Measurements from ENCODE around the gene SCTR. TPM values are rescaled to one million over a fixed set of nuclear protein-coding genes. Genes with fewer than 3 reads are reported as not detected.

Gene SCTR
- total and polyA plus RNA-seq, 11 donors, result 0.28 to 2.2 (median 0.44) TPM; not detected in 2

- Histone ChIP-seq H3K9me3 (peaks cover 0 to 36% (median 16%) of the 10 kb centered on the region in 12 donors), H3K4me1 (no peaks in the 10 kb centered on the region), H3K27me3 (peaks cover 0 to 5% (median 0%) of the 10 kb centered on the region in 9 donors), H3K36me3 (no peaks in the 10 kb centered on the region), H3K4me3 (no peak overlapping the region), H3K27ac (no peak overlapping the region)
- TF ChIP-seq POLR2A (IDR thresholded peaks at IDR 0.05), result no peak
- TF ChIP-seq CTCF (IDR thresholded peaks at IDR 0.05), result no peak
- intact Hi-C loops (cut with DNase I), result no loop called here
- DNase-seq, result no peak
- 84 to 92% (median 89%) methylated on average over 6 of the region's 6 CpGs for WGBS, 4 donors
- no peak for ATAC-seq
These were observed 11.9 kb upstream of the SCTR start for GRCh38 chr2:119536211-119536610.

- no peak for TF ChIP-seq POLR2A (IDR thresholded peaks at IDR 0.05)
- TF ChIP-seq CTCF (IDR thresholded peaks at IDR 0.05), result no peak
- H3K27me3 ChIP-seq, result no peaks in the 10 kb centered on the region
- 72 to 85% (median 79%) methylated on average over 1 of the region's 1 CpG for WGBS, 4 donors
- ATAC-seq, result no peak
- intact Hi-C loops (cut with DNase I), result no loop called here
- DNase-seq, result no peak
- H3K4me3 ChIP-seq, result no peak overlapping the region
- H3K36me3 ChIP-seq, result no peaks in the 10 kb centered on the region
- peaks cover 0 to 36% (median 16%) of the 10 kb centered on the region in 12 donors for H3K9me3 ChIP-seq
- no peaks in the 10 kb centered on the region for H3K4me1 ChIP-seq
- H3K27ac ChIP-seq, result no peak overlapping the region
These were observed 9.3 kb upstream of the SCTR start for GRCh38 chr2:119533560-119533959.

GRCh38 chr2:119531292-119531691 lies 7.0 kb upstream of the SCTR start:
- DNase-seq, result no peak
- intact Hi-C loops (cut with DNase I), result no loop called here
- peaks cover 0 to 7% (median 0%) of the 10 kb centered on the region in 9 donors for H3K27me3 ChIP-seq
- TF ChIP-seq CTCF (IDR thresholded peaks at IDR 0.05) (no peak), POLR2A (IDR thresholded peaks at IDR 0.05) (no peak)
- H3K36me3 ChIP-seq, result no peaks in the 10 kb centered on the region
- peaks cover 0 to 36% (median 16%) of the 10 kb centered on the region in 12 donors for H3K9me3 ChIP-seq
- no peak overlapping the region for H3K27ac ChIP-seq
- H3K4me1 ChIP-seq, result no peaks in the 10 kb centered on the region
- H3K4me3 ChIP-seq, result no peak overlapping the region
- 42 to 52% (median 46%) methylated on average over 3 of the region's 3 CpGs for WGBS, 4 donors
- ATAC-seq, result no peak

GRCh38 chr2:119527999-119528398 lies 3.7 kb upstream of the SCTR start:
- 90 to 93% (median 91%) methylated on average over 2 of the region's 2 CpGs for WGBS, 4 donors
- Histone ChIP-seq H3K4me3 (no peak overlapping the region), H3K27me3 (peaks cover 5 to 37% (median 11%) of the 10 kb centered on the region in 9 donors), H3K36me3 (no peaks in the 10 kb centered on the region), H3K4me1 (peaks cover 0 to 16% (median 0%) of the 10 kb centered on the region in 12 donors), H3K27ac (no peak overlapping the region), H3K9me3 (peaks cover 0 to 15% (median 5%) of the 10 kb centered on the region in 12 donors)
- DNase-seq, result no peak
- TF ChIP-seq POLR2A (IDR thresholded peaks at IDR 0.05) (no peak), CTCF (IDR thresholded peaks at IDR 0.05) (no peak)
- no peak for ATAC-seq
- intact Hi-C loops (cut with DNase I), result loop anchor here in 1 of 10 donors (10.0 kb wide), 1 partner anchor 117 kb away; no protein-coding TSS in a partner anchor

All from heart left ventricle (tissue), 16 donors.